NCI-H2171 (cell line): ENCODE results near the gene SCNN1B.
"Not testable (repeated sequence)": the region's sequence is repeated elsewhere in the genome, so short reads cannot be mapped to it uniquely, and the experiment has no call there.

Experiments used
- DNase-seq: peaks from one replicate; lab custom pipeline; 2025; lab: John Stamatoyannopoulos, UW

SCNN1B gene

DNA sequence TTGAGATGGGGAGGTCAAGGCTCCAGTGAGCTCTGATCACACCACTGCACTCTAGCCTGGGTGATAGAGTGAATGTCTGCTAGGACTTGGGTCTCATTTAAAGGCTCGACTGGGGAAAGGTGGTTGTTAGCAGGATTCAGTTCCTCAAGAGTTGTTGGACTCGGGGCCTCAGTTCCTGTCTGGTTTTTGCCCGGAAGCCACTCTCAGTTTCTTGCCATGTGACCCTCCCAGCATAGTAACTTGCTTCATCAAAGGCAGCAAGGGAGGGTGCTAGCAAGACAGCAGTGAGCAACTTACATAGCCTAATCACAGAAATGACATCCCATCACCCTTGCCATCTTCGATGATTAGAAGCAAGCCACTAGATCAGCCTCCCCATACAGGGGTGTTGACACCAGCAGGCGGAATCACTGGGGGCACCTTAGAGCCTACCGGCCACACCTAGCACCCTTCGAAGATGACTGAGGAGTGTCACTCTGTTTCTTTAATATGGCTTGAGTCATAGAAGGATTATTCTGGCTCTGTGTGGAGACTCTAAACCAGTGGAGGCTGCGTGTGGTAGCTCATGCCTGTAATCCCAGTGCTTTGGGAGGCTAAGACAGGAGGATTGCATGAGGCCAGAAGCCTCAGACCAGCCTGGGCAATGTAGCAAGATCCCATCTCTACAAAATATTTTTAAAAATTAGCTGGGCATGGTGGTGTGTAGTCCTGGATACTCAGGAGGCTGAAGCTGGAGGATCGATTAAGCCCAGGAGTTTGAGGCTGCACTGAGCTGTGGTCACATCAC is 13.2 kb upstream of the SCNN1B start:
- DNase-seq, result no peak

DNA sequence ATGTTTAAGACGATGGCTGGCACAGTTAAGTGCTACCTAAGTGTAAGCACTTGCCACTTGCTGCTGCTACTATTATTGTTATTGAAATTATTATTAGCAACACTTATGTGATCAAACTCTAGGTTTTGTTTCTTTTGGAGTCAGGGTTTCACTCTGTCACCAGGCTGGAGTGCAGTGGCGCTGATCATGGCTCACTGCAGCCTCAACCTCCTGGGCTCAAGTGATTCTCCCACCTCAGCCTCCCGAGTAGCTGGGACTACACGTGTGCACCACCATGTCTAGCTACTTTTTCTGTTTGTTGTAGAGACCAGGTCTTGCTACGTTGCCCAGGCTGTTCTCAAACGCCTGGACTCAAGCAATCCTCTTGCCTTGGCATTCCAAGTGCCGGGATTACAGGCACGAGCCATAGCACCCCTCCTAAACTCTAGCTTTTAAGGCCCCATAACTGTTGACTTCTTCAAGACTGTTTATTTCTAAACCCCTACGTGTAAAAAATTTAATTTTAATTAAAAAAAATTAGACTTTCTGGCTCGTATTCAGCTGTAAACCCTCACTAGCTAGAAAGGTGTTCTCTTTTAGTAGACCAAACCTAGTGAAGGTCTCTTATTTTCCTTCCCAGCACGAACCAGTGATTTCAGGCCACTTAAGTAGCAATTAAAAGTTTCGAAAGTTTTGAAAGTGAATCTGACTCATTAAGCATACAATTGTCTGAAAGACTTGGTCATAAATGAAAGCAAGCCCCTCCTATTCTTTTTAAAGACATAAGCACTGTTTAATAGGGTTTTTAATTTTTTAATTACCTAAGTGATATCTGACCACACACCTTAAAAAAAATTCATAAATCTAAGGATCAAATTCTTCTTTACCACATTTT is 11.7 kb upstream of the SCNN1B start:
- no peak for DNase-seq

GRCh38 chr16:23293016-23293415 is 9.1 kb upstream of the SCNN1B start:
- DNase-seq, result no peak

DNA sequence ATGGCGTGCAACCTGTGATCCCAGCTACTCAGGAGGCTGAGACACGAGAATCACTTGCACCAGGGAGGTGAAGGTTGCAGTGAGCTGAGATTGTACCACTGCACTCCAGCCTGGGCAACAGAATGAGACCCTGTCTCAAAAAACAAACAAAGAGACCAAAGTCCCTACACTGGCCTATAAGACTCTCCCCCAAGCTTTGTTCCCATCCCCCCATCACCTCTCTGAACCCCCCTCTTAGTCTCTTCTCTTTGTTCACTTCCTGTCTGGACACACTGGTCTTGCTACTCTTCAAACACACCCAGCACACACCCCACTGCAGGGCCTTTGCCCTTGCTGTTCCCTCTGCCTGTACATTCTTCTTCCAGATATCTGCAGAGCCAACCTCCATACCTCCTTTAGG is 7.8 kb upstream of the SCNN1B start:
- DNase-seq, result no peak

- DNase-seq, result no peak
These were observed 5.1 kb upstream of the SCNN1B start for GRCh38 chr16:23296994-23297393.

GRCh38 chr16:23298290-23298915 is 3.7 kb upstream of the SCNN1B start:
- DNase-seq, result no peak

GRCh38 chr16:23299815-23300214 is 2.3 kb upstream of the SCNN1B start:
- DNase-seq, result not testable (repeated sequence)

DNA sequence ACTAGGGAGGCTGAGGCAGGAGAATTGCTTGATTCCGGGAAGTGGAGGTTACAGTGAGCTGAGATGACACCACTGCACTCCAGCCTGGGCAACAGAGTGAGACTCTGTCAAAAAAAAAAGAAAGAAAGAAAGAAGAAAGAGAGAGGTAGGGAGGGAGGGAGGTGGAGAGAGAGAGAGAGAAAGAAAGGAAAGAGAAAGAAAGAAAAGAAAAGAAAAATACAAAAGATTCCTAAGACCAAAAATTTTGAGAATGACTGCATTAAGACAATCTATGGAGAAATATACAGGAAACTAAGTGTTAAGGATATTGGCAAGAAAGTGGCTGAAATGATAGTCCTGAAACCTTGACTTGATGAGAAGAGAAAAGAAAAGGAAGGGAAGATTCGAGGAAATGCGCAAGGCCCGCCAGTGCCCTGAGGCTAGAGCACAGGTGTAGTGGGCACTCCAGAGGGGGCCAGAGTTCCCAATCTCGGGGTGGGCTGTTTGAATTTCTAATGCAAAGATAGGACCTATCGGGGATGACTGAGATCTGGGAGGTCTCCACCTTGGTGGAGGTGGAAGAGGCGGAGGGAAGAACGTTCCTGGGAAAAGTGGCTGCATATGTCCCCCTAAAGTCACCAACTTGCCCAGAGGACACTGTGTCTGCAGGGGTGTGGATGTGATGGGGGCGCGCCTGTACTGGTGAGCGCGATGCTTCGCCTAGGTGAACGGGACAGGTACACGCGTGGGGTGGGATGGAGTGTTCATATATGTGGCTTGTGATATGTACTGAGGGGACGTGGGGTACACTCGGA is 654 bp upstream of the SCNN1B start:
- DNase-seq, result no peak

DNA sequence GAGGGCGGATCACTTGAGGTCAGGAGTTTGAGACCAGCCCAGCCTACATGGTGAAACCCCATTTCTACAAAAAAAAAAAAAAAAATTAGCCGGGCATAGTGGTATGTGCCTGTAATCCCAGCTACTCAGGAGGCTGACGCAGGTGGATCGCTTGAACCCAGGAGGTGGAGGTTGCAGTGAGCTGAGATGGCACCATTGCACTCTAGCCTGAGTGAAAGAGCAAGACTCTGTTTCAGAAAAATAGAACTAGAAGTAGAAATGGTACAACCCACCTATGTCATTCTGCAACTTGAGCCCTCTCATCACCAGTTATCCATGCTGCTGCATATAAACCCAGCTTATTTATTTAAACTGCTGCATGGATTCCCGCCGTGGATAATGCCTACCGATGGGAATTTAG is 1.6 kb downstream of the SCNN1B start:
- no peak for DNase-seq

- DNase-seq, result no peak
These were observed 2.5 kb downstream of the SCNN1B start for GRCh38 chr16:23304620-23305019.

- DNase-seq, result no peak
These were observed 4.3 kb downstream of the SCNN1B start for GRCh38 chr16:23306199-23307100.

DNA sequence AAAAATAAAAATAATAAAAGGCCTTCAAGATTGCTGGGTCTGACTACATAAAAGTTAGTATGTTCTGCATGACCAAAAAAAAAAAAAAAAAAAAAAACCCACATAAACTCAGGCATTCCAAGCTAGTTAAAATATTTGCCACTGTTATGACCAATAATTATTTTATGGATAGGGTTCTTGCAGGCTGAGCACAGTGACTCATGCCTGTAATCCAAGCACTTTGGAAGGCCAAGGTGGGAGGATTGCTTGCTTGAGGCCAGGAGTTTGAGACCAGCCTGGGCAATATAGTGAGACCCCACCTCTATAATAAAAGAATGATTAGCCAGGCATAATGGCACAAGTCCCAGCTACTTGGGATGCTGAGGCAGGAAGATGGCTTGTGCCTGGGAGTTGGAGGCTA is 8.1 kb downstream of the SCNN1B start:
- no peak for DNase-seq

- DNase-seq, result no peak
These were observed 8.6 kb downstream of the SCNN1B start for GRCh38 chr16:23310744-23311143.

- DNase-seq, result no peak
These were observed 14.1 kb downstream of the SCNN1B start for GRCh38 chr16:23316232-23316631.

DNA sequence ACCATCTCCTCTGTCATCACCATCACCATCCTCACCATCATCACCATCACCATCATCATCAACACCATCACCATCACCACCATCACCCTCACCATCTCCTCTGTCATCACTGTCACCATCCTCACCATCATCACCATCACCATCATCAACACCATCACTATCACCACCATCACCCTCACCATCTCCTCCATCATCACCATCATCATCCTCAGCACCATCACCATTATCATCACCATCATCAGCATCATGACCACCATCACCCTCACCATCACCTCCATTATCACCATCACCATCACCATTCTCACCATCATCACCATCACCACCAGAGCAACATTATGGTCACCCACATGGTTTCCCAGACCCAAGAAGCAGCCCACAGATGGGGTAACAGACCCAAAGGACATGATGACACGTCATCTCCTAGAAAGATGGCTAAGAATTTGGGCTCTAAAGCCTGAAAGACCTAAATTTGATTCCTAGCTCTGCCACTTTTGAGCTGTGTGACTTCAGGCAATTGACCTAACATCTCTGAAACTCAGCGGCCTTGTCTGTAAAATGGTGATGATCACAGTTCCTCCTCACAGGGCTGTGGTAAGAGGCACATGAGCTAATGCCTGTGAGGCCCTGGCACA is 14.6 kb downstream of the SCNN1B start:
- DNase-seq, result no peak

DNA sequence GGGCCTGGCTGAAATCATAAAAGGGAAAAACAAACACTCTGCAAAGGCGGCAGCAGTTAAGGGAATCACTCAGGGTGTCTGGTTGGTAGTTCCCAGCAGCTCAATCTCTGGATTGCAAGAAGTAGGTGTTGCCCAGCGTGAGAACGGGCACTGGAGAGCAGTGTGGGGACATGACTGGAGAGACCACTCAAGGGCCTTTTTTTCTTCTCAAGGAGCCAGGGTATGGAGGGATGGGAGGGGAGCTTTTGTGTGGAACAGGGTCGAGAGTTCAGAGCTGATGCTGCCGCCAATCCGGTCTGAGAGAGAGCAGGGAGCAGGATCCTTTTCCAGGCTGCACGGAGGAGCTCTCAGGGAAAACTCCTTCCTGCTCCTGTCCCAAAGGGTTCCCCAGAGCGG is 15.2 kb downstream of the SCNN1B start:
- DNase-seq, result no peak

DNA sequence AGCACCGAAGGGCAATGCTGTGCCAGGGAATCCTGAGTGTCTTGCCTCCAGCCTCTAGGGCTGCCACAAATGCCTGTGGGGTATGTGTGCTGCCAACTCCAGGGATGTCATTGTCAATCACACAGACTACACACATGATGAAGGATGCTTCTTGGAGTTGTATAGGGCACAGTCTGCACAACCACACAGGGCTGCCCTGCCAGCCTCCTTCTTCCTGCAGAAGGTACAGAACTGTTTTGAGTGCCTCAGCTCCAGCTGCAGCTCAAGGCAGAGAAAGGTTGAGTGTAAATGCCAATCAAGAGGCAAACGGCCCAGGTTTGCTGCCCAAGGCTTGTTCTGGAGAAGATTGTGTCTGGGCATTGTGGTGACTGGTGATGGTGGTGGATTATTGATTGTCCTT is 15.6 kb downstream of the SCNN1B start:
- DNase-seq, result no peak

DNA sequence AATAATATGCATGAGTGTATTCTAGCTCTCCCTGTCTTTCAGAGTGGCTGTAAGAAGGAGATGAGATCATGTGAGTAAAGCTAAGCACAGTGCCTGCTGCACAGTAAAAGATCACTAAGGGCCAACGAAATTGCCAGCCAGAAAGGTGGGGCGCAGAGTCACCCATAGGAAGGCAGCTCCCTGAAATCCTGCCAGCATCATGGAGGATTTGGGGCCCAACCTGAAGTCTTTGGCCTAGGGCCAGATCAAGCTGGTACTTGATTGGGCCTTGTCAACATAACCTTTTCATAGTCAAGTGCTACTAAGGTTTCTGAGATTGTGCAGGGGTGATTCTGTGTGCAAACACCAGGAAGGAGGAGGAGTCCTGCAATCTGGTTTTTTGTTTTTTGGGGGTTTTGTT is 16.5 kb downstream of the SCNN1B start:
- no peak for DNase-seq

- DNase-seq, result no peak
These were observed 17.9 kb downstream of the SCNN1B start for GRCh38 chr16:23319861-23320615.

GRCh38 chr16:23320693-23321092 is 18.6 kb downstream of the SCNN1B start:
- DNase-seq, result no peak
